Natural killer cell (primary cell): ENCODE data around the gene CDCA7. TPM values are rescaled to one million over a fixed set of nuclear protein-coding genes. Genes with fewer than 3 reads are reported as not detected.

Experiments used
- ATAC-seq, 3 donors: fragments of 150-1000 bp in 2 of 3; fragments of 200-7000 bp in 1 of 3; cut with Tn5 transposase; 1 replicate in 1 of 3; 2 replicates in 2 of 3; pipeline ENCODE4 v1.10.0; 2021; ENCODE audit warnings: mild to moderate bottlenecking in 2 of 3, moderate library complexity in 2 of 3
- DNase-seq, 2 donors: peaks; one replicate each; pipeline versions ENCODE4 v3.0.0 to v3.0.0-alpha.2; 2013 to 2021; ENCODE audit warnings: mixed read lengths in 1 of 2
- H3K27ac ChIP-seq: one replicate; pipeline ENCODE4 v1.5.1; 2013; ENCODE audit warnings: mild to moderate bottlenecking, low read length
- H3K27me3 ChIP-seq: one replicate; pipeline ENCODE4 v1.6.1; 2013; ENCODE audit warnings: low read length; ENCODE audit not compliant: control insufficient read depth, insufficient read depth
- H3K36me3 ChIP-seq: one replicate; pipeline ENCODE4 v1.6.1; 2013; ENCODE audit warnings: low read length; ENCODE audit not compliant: control insufficient read depth, insufficient read depth
- H3K4me1 ChIP-seq: one replicate; pipeline ENCODE4 v1.6.1; 2013; ENCODE audit warnings: low read length; ENCODE audit not compliant: control insufficient read depth, insufficient read depth
- H3K4me3 ChIP-seq: one replicate; pipeline ENCODE4 v1.5.1; 2013; ENCODE audit warnings: low read length
- H3K9me3 ChIP-seq: one replicate; pipeline ENCODE4 v1.6.1; 2013; ENCODE audit warnings: low read length; ENCODE audit not compliant: control insufficient read depth, insufficient read depth
- H3K27ac Mint-ChIP-seq, 2 donors: one replicate each; pipeline ENCODE4 v1.8.0; 2022; ENCODE audit warnings: mild to moderate bottlenecking in 2 of 2, mixed read lengths in 2 of 2, moderate library complexity in 1 of 2
- H3K27me3 Mint-ChIP-seq, 2 donors: one replicate each; pipeline ENCODE4 v1.8.0; 2022; ENCODE audit warnings: low read depth in 2 of 2, mixed read lengths in 2 of 2
- H3K36me3 Mint-ChIP-seq: one replicate; pipeline ENCODE4 v1.8.0; 2022; ENCODE audit warnings: mixed read lengths
- H3K4me1 Mint-ChIP-seq, 2 donors: one replicate each; pipeline ENCODE4 v1.8.0; 2022; ENCODE audit warnings: mixed read lengths in 2 of 2
- H3K4me3 Mint-ChIP-seq: one replicate; pipeline ENCODE4 v1.8.0; 2022; ENCODE audit warnings: mild to moderate bottlenecking, moderate library complexity, mixed read lengths
- H3K9me3 Mint-ChIP-seq, 2 donors: one replicate each; pipeline ENCODE4 v1.8.0; 2022; ENCODE audit warnings: mixed read lengths in 2 of 2
- CTCF ChIP-seq: fragments of 200-600 bp; IDR thresholded peaks from one replicate; pipeline ENCODE4 v1.8.0; 2022; ENCODE audit warnings: antibody characterized with exemption
- WGBS: methylation state at CpG from one replicate; pipeline ENCODE4 v1.1.7; 2013; ENCODE audit warnings: missing lambda C conversion rate; ENCODE audit not compliant: insufficient coverage; 5-methylcytosine and 5-hydroxymethylcytosine counted together
- intact Hi-C: fragments of 100-400 bp; cut with micrococcal nuclease; formaldehyde crosslinking; loops from one replicate; pipeline ENCODE4 v1.14.2; 2022
- total RNA-seq, 4 donors: library from RNA; stranded (reverse); fragments of 120-200 nt in 1 of 4; gene quantifications; one replicate each; pipeline versions ENCODE4 v1.2.3 to v1.2.4, GENCODE V29; 2013 to 2022

The CDCA7 gene
- total RNA-seq, 3 donors from 2014 or later (not counting 1 experiment from before 2014, with no cell fraction given), result 1.4 to 1.6 (median 1.5) TPM

GRCh38 chr2:173386738-173387065 is 32.0 kb downstream of the CDCA7 start:
- H3K36me3 ChIP-seq, result no peaks in the 10 kb centered on the region
- TF ChIP-seq CTCF, result no peak
- intact Hi-C loops, result no loop called here
- H3K4me3 ChIP-seq, result no peak overlapping the region
- ATAC-seq (no peak), DNase-seq (no peak)
- no peaks in the 10 kb centered on the region for H3K9me3 ChIP-seq
- Mint-ChIP-seq H3K27me3 (no peaks in the 10 kb centered on the region), H3K4me1 (no peaks in the 10 kb centered on the region), H3K4me3 (no peak overlapping the region), H3K9me3 (no peaks in the 10 kb centered on the region), H3K36me3 (no peaks in the 10 kb centered on the region), H3K27ac (no peak overlapping the region)
- no peak overlapping the region for H3K27ac ChIP-seq
- H3K27me3 ChIP-seq, result no peaks in the 10 kb centered on the region
- no peaks in the 10 kb centered on the region for H3K4me1 ChIP-seq
- 98% methylated on average over 9 of the region's 10 CpGs for WGBS

GRCh38 chr2:173387079-173387478 is 32.4 kb downstream of the CDCA7 start:
- WGBS, result 96% methylated on average over 5 of the region's 5 CpGs
- TF ChIP-seq CTCF, result no peak
- Histone ChIP-seq H3K4me1 (no peaks in the 10 kb centered on the region), H3K9me3 (no peaks in the 10 kb centered on the region), H3K36me3 (no peaks in the 10 kb centered on the region), H3K4me3 (no peak overlapping the region), H3K27me3 (no peaks in the 10 kb centered on the region), H3K27ac (no peak overlapping the region)
- Mint-ChIP-seq H3K4me3 (no peak overlapping the region), H3K27me3 (no peaks in the 10 kb centered on the region), H3K4me1 (no peaks in the 10 kb centered on the region), H3K9me3 (no peaks in the 10 kb centered on the region), H3K27ac (no peak overlapping the region), H3K36me3 (no peaks in the 10 kb centered on the region)
- DNase-seq, result no peak
- ATAC-seq, result no peak
- intact Hi-C loops, result no loop called here

- Mint-ChIP-seq H3K4me3 (no peak overlapping the region), H3K4me1 (no peaks in the 10 kb centered on the region), H3K27me3 (no peaks in the 10 kb centered on the region), H3K9me3 (no peaks in the 10 kb centered on the region), H3K36me3 (no peaks in the 10 kb centered on the region), H3K27ac (no peak overlapping the region)
- no peaks in the 10 kb centered on the region for H3K4me1 ChIP-seq
- 91% methylated on average over 3 of the region's 3 CpGs for WGBS
- intact Hi-C loops, result no loop called here
- no peaks in the 10 kb centered on the region for H3K9me3 ChIP-seq
- no peak for TF ChIP-seq CTCF
- ATAC-seq (no peak), DNase-seq (no peak)
- H3K27me3 ChIP-seq, result no peaks in the 10 kb centered on the region
- no peaks in the 10 kb centered on the region for H3K36me3 ChIP-seq
- no peak overlapping the region for H3K4me3 ChIP-seq
- no peak overlapping the region for H3K27ac ChIP-seq
Measured at GRCh38 chr2:173387660-173388059, 33.0 kb downstream of the CDCA7 start.

DNA sequence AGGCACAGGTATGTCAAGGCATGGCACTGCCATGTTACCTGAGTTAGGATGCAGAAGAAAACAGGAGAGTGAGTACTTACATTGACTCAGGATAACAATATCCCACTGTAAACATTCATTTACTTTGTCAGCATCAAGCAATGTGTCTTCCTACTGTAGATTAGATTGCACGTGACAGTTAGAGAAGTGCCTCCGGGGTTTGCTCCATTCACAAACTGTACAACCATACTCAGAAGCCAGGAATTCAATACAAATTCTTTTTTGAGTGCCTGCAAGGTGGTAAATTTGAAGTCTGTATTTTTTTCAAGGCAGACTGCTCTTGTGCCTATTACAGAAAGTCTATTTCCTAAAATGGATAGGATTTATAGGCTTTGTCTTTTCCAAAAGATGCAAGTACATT is 34.1 kb downstream of the CDCA7 start:
- WGBS, result 92% methylated on average over 2 of the region's 2 CpGs
- intact Hi-C loops, result no loop called here

More for the DNA sequence above, 34.1 kb downstream of the CDCA7 start:
- Histone ChIP-seq H3K9me3 (no peaks in the 10 kb centered on the region), H3K27ac (no peak overlapping the region), H3K4me1 (no peaks in the 10 kb centered on the region), H3K4me3 (no peak overlapping the region), H3K36me3 (no peaks in the 10 kb centered on the region), H3K27me3 (no peaks in the 10 kb centered on the region)
- H3K36me3 Mint-ChIP-seq, result no peaks in the 10 kb centered on the region
- H3K4me1 Mint-ChIP-seq, result no peaks in the 10 kb centered on the region
- H3K9me3 Mint-ChIP-seq, result no peaks in the 10 kb centered on the region
- H3K27me3 Mint-ChIP-seq, result peaks cover 1 to 4% of the 10 kb centered on the region in 2 donors
- H3K4me3 Mint-ChIP-seq, result no peak overlapping the region
- no peak for DNase-seq
- H3K27ac Mint-ChIP-seq, result no peak overlapping the region
- no peak for TF ChIP-seq CTCF
- no peak for ATAC-seq
